Tibial nerve (tissue), 4 donors: ENCODE measurements around the gene XIRP2. TPM values are rescaled to one million over a fixed set of nuclear protein-coding genes. Genes with fewer than 3 reads are reported as not detected.

Experiments used
- DNase-seq, 2 donors: peaks; one replicate each; pipeline ENCODE4 v3.0.0-alpha.2; 2019; ENCODE audit warnings: low spot score in 2 of 2
- H3K27ac ChIP-seq, 4 donors: fragments of 200-600 bp; sonication (generic) in 3 of 4; one replicate each; pipeline ENCODE4 v1.5.1; 2017 to 2019; ENCODE audit warnings: mild to moderate bottlenecking in 1 of 4
- H3K27me3 ChIP-seq, 2 donors: fragments of 200-600 bp; sonication (generic) in 1 of 2; one replicate each; pipeline versions ENCODE4 v1.5.1 to v1.6.0; 2017 to 2019
- H3K36me3 ChIP-seq, 3 donors: fragments of 200-600 bp; sonication (generic); one replicate each; pipeline ENCODE4 v1.5.1; 2018 to 2019
- H3K4me1 ChIP-seq, 4 donors: fragments of 200-600 bp; sonication (generic) in 3 of 4; one replicate each; pipeline ENCODE4 v1.5.1; 2017 to 2019
- H3K4me3 ChIP-seq, 4 donors: fragments of 200-600 bp; sonication (generic) in 3 of 4; one replicate each; pipeline ENCODE4 v1.5.1; 2017 to 2019; ENCODE audit warnings: mild to moderate bottlenecking in 1 of 4, moderate library complexity in 1 of 4
- H3K9me3 ChIP-seq, 4 donors: fragments of 200-600 bp; sonication (generic) in 3 of 4; one replicate each; pipeline ENCODE4 v1.5.1; 2017 to 2019
- EP300 ChIP-seq, 2 donors: sonication (generic); formaldehyde crosslinking; IDR thresholded peaks; one replicate each; pipeline ENCODE4 v1.6.1; 2017; ENCODE audit warnings: antibody characterized with exemption in 2 of 2, mild to moderate bottlenecking in 1 of 2
- POLR2A ChIP-seq, 2 donors: fragments of 450-650 bp; IDR thresholded peaks; one replicate each; pipeline ENCODE4 v1.6.1; 2017; ENCODE audit warnings: antibody characterized with exemption in 2 of 2, mild to moderate bottlenecking in 2 of 2, moderate library complexity in 2 of 2
- WGBS, 2 donors: methylation state at CpG; one replicate each; pipeline ENCODE4 v1.1.5; 2018; 5-methylcytosine and 5-hydroxymethylcytosine counted together
- total RNA-seq, 4 donors: library from RNA; depleted of rRNA; stranded (reverse); fragments of >200 nt; gene quantifications; one replicate each; pipeline ENCODE4 v1.1.0, GENCODE V29; 2016
- TF ChIP-seq, protein P1 (sequence below), 5 experiments: fragments of 200-600 bp in 3 of 5; fragments of 450-650 bp in 2 of 5; sonication (generic) in 3 of 5; IDR thresholded peaks; one replicate each; pipeline ENCODE4 v1.5.1; 2016 to 2019; ENCODE audit warnings: antibody characterized with exemption in 5 of 5, mild to moderate bottlenecking in 3 of 5, moderate library complexity in 2 of 5

XIRP2 gene
- total RNA-seq, 4 donors from 2014 or later: under 0.01 to 1.8 (median 0.96) TPM

DNA sequence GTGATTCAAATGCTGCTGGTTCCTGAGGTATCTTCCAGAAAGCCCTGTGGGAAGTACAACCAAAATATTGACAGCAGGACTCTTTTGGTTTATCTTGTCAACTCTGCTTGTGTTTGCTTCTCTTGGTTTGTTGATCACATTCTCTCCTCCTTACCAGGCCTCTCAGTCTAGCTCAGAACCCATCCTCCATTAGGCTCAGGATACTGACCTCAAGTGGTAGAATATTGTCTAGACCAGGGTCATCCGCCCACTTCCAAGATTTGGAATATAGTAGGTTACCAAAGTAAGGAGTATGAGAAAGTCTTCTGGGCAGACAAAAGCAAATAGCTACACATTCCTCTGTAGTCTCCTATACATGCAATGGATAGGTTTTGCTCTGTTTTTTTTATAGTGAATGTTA, 56.6 kb downstream of the XIRP2 start:
- Histone ChIP-seq H3K27ac (no peak overlapping the region), H3K4me3 (no peak overlapping the region), H3K9me3 (no peaks in the 10 kb centered on the region), H3K4me1 (no peaks in the 10 kb centered on the region), H3K27me3 (no peaks in the 10 kb centered on the region), H3K36me3 (no peaks in the 10 kb centered on the region)
- 93 to 100% methylated on average over 1 of the region's 1 CpG for WGBS, 2 donors
- TF ChIP-seq EP300 (IDR thresholded peaks at IDR 0.05): no peak
- DNase-seq: no peak

DNA sequence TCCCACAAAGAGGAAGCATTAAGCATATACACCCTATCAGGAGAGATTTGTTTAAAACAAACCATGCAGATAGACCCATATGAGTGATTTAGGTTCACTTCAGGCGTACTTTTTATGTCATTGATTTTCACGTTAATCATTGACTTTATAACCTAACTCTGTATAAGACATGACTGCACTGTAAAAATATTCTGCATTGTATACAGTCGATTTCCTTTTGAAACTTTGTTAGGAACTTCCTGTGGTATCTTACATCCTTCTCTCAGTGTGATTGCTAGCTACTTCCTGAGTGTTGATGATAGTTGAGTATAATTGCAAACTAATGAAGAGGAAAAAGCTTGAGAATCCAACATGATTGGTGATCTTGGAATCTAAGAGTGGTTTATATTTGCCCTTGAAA, 69.4 kb downstream of the XIRP2 start:
- Histone ChIP-seq H3K4me3 (no peak overlapping the region), H3K27ac (no peak overlapping the region), H3K36me3 (no peaks in the 10 kb centered on the region), H3K27me3 (no peaks in the 10 kb centered on the region), H3K4me1 (peaks cover 0 to 8% (median 0%) of the 10 kb centered on the region in 4 donors), H3K9me3 (no peaks in the 10 kb centered on the region)
- DNase-seq: no peak
- no peak for TF ChIP-seq POLR2A (IDR thresholded peaks at IDR 0.05)
- TF ChIP-seq, protein P1, sequence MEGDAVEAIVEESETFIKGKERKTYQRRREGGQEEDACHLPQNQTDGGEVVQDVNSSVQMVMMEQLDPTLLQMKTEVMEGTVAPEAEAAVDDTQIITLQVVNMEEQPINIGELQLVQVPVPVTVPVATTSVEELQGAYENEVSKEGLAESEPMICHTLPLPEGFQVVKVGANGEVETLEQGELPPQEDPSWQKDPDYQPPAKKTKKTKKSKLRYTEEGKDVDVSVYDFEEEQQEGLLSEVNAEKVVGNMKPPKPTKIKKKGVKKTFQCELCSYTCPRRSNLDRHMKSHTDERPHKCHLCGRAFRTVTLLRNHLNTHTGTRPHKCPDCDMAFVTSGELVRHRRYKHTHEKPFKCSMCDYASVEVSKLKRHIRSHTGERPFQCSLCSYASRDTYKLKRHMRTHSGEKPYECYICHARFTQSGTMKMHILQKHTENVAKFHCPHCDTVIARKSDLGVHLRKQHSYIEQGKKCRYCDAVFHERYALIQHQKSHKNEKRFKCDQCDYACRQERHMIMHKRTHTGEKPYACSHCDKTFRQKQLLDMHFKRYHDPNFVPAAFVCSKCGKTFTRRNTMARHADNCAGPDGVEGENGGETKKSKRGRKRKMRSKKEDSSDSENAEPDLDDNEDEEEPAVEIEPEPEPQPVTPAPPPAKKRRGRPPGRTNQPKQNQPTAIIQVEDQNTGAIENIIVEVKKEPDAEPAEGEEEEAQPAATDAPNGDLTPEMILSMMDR (IDR thresholded peaks at IDR 0.05): no peak
- TF ChIP-seq EP300 (IDR thresholded peaks at IDR 0.05): no peak
- WGBS, 2 donors: 55 to 65% methylated on average over 3 of the region's 3 CpGs

DNA sequence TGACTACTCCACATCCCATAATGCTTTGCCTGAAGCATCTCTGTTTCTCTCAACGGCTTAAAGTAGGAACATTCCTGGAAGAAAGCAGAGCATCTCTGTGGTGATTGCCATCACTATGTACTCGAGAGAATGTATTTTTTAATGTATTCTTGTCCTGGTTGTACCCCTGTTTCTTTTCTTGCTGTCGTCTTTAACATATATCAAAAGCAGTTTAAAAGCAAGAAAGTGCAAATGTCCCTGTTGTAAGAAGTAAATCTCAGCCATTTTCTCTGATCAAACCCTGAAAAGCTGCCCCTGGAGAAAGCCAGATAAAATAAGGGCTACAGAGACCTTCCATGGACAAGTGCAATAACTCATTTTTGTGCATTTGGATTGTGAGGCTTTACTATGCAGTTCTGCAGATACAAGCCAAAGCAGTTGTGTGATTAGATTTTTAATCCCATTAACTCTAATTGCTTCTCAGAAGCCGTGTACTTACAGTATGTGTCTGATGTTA, 70.8 kb downstream of the XIRP2 start:
- Histone ChIP-seq H3K27ac (no peak overlapping the region), H3K27me3 (no peaks in the 10 kb centered on the region), H3K36me3 (no peaks in the 10 kb centered on the region), H3K4me3 (no peak overlapping the region), H3K4me1 (peaks cover 0 to 8% (median 0%) of the 10 kb centered on the region in 4 donors), H3K9me3 (no peaks in the 10 kb centered on the region)
- TF ChIP-seq POLR2A (IDR thresholded peaks at IDR 0.05) (no peak), EP300 (IDR thresholded peaks at IDR 0.05) (no peak)
- TF ChIP-seq, protein P1 (IDR thresholded peaks at IDR 0.05): no peak
- 36 to 49% methylated on average over 4 of the region's 4 CpGs for WGBS, 2 donors
- no peak for DNase-seq

DNA sequence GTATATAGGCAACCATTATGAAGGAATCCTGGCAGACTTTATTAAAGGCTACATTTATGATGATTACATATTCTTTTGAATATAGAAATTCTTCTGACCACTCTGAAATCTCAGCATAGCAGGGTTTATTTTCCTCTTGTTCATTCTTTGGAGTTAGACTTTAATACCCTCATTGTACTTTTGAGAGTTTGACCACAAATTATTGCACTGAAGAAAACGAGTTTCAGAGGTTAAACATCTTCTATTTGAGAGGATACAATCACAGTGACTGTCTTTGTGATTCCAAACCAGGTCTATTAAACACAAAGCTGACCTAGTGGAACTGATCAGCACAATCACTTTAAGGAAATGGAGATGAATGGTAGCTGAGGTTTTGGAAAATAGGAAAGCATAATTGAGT, 71.3 kb downstream of the XIRP2 start:
- no peak overlapping the region for H3K27ac ChIP-seq
- H3K4me1 ChIP-seq: peaks cover 0 to 8% (median 0%) of the 10 kb centered on the region in 4 donors
- no peak for DNase-seq
- no peaks in the 10 kb centered on the region for H3K9me3 ChIP-seq
- no peaks in the 10 kb centered on the region for H3K36me3 ChIP-seq
- no peak for TF ChIP-seq POLR2A (IDR thresholded peaks at IDR 0.05)
- TF ChIP-seq, protein P1 (IDR thresholded peaks at IDR 0.05): no peak
- WGBS, 2 donors: 23 to 37% methylated on average over 1 of the region's 1 CpG
- no peak overlapping the region for H3K4me3 ChIP-seq
- H3K27me3 ChIP-seq: no peaks in the 10 kb centered on the region

DNA sequence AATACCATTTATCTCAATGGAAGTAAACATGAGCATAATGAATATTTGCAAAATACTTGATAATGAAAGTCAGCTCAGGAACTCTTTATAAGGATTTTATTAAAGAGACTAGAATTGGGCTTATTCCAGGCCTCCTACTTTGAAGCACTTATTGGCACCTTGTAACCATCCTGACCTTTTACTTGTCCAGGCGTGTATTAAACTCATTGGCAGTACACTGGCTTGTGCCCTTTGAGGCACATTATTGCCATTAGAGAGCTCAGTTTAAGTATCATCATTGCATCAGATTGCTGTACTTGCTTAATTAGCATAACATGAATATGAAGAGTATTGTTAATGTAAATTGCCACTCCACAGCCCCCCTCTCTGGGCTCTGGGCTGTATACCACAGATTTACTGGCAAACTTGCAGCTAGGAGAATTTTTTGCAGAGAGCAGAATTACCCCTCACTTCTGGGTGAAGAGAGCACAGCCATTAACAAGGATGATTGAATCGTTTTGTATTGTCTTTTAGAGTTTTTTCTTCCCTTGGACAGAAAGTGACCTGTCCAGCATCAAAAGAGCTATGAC, 72.5 kb downstream of the XIRP2 start:
- H3K4me1 ChIP-seq: peaks cover 0 to 8% (median 0%) of the 10 kb centered on the region in 4 donors
- TF ChIP-seq POLR2A (IDR thresholded peaks at IDR 0.05): no peak
- TF ChIP-seq, protein P1 (IDR thresholded peaks at IDR 0.05): no peak
- TF ChIP-seq EP300 (IDR thresholded peaks at IDR 0.05): no peak
- DNase-seq: no peak
- H3K27me3 ChIP-seq: no peaks in the 10 kb centered on the region
- WGBS, 2 donors: 48 to 55% methylated on average over 2 of the region's 2 CpGs
- no peak overlapping the region for H3K27ac ChIP-seq
- H3K36me3 ChIP-seq: no peaks in the 10 kb centered on the region
- H3K9me3 ChIP-seq: no peaks in the 10 kb centered on the region
- H3K4me3 ChIP-seq: no peak overlapping the region
